Left ventricle myocardium inferior (tissue), 1 donor: ENCODE data around the gene DYNLT5. TPM values are rescaled to one million over a fixed set of nuclear protein-coding genes. Genes with fewer than 3 reads are reported as not detected.

Source experiments
- DNase-seq: peaks from one replicate; pipeline ENCODE4 v3.0.0-alpha.2; 2020
- H3K27ac ChIP-seq: fragments of 200-600 bp; replicated peaks from 2 replicates; pipeline ENCODE4 v1.8.0; 2021
- H3K27me3 ChIP-seq: fragments of 200-600 bp; 2 replicates; pipeline ENCODE4 v1.8.0; 2021; ENCODE audit warnings: low read depth
- H3K36me3 ChIP-seq: fragments of 200-600 bp; 2 replicates; pipeline ENCODE4 v1.8.0; 2021
- H3K4me1 ChIP-seq: fragments of 200-600 bp; 2 replicates; pipeline ENCODE4 v1.8.0; 2021
- H3K4me3 ChIP-seq: fragments of 200-600 bp; 2 replicates; pipeline ENCODE4 v1.8.0; 2021; ENCODE audit warnings: mild to moderate bottlenecking, moderate library complexity
- H3K9me3 ChIP-seq: fragments of 200-600 bp; replicated peaks from 2 replicates; pipeline ENCODE4 v1.8.0; 2021
- CTCF ChIP-seq: fragments of 200-600 bp; IDR thresholded peaks from 2 replicates; pipeline ENCODE4 v1.8.0; 2021; ENCODE audit warnings: antibody characterized with exemption, mild to moderate bottlenecking, borderline replicate concordance
- intact Hi-C: fragments of 100-400 bp; cut with micrococcal nuclease; formaldehyde crosslinking; loops from one replicate; pipeline ENCODE4 v1.11.0; 2022
- total RNA-seq: library from RNA; stranded (reverse); fragmentation: NEBNext Ultra II Directional; extraction: Animal tissue kit (Norgen Biotek cat#: 25700); gene quantifications from one replicate; pipeline ENCODE4 v1.2.1, GENCODE V29; 2021
- donor health status: DM: no; HTN: yes; CAD: no; lungs with severe emphysema.

The DYNLT5 gene
- total RNA-seq, 1 donor from 2014 or later = 3.1 TPM

GRCh38 chr1:66824771-66825170 is 72.5 kb downstream of the DYNLT5 start:
- Histone ChIP-seq H3K27me3 (no peaks in the 10 kb centered on the region), H3K27ac (no peak overlapping the region), H3K9me3 (no peaks in the 10 kb centered on the region), H3K36me3 (peaks cover 6% of the 10 kb centered on the region), H3K4me1 (no peaks in the 10 kb centered on the region), H3K4me3 (no peak overlapping the region)
- TF ChIP-seq CTCF = no peak
- intact Hi-C loops = no loop called here
- DNase-seq = no peak

Other genes starting within 250 kb of the DYNLT5 start
- 9.0 TPM for gene SGIP1, start 218.3 kb upstream of the DYNLT5 start, total RNA-seq
- not detected for gene INSL5, start 48.8 kb downstream of the DYNLT5 start, total RNA-seq
- gene DNAI4, start 172.4 kb downstream of the DYNLT5 start, total RNA-seq = 17.9 TPM
- 18.1 TPM for gene MIER1, start 172.5 kb downstream of the DYNLT5 start, total RNA-seq